SJCRH30 (cell line): Measurements from ENCODE around the gene PTPN14. TPM values are rescaled to one million over a fixed set of nuclear protein-coding genes. Genes with fewer than 3 reads are reported as not detected.

Source experiments
- DNase-seq, 2 experiments: peaks; one replicate each; pipeline ENCODE4 v3.0.0-alpha.2; 2015 to 2020
- H3K27ac ChIP-seq: fragments of 250-450 bp; sonication (Bioruptor Pico); 2 replicates; pipeline ENCODE4 v1.5.1; 2020; ENCODE audit warnings: mild to moderate bottlenecking, moderate library complexity
- H3K27me3 ChIP-seq: fragments of 250-450 bp; sonication (Bioruptor Pico); 2 replicates; pipeline ENCODE4 v1.5.1; 2020; ENCODE audit warnings: mild to moderate bottlenecking, moderate library complexity
- H3K36me3 ChIP-seq: fragments of 250-450 bp; sonication (Bioruptor Pico); 2 replicates; pipeline ENCODE4 v1.5.1; 2020; ENCODE audit warnings: mild to moderate bottlenecking, moderate library complexity
- H3K4me1 ChIP-seq: fragments of 250-450 bp; sonication (Bioruptor Pico); 2 replicates; pipeline ENCODE4 v1.5.1; 2020; ENCODE audit warnings: mild to moderate bottlenecking, moderate library complexity
- H3K4me3 ChIP-seq: fragments of 250-450 bp; sonication (Bioruptor Pico); 2 replicates; pipeline ENCODE4 v1.5.1; 2020; ENCODE audit warnings: mild to moderate bottlenecking, moderate library complexity
- H3K9me3 ChIP-seq: fragments of 250-450 bp; sonication (Bioruptor Pico); replicated peaks from 2 replicates; pipeline ENCODE4 v1.5.1; 2020; ENCODE audit warnings: mild to moderate bottlenecking, moderate library complexity
- total RNA-seq: library from RNA; depleted of rRNA; stranded (reverse); fragments of >200 nt; shearing (Covaris generic); gene quantifications from 2 replicates; pipeline ENCODE4 v1.2.3, GENCODE V29; 2014

PTPN14 gene
- total RNA-seq, 1 experiment from 2014 or later = 24.3 TPM

DNA sequence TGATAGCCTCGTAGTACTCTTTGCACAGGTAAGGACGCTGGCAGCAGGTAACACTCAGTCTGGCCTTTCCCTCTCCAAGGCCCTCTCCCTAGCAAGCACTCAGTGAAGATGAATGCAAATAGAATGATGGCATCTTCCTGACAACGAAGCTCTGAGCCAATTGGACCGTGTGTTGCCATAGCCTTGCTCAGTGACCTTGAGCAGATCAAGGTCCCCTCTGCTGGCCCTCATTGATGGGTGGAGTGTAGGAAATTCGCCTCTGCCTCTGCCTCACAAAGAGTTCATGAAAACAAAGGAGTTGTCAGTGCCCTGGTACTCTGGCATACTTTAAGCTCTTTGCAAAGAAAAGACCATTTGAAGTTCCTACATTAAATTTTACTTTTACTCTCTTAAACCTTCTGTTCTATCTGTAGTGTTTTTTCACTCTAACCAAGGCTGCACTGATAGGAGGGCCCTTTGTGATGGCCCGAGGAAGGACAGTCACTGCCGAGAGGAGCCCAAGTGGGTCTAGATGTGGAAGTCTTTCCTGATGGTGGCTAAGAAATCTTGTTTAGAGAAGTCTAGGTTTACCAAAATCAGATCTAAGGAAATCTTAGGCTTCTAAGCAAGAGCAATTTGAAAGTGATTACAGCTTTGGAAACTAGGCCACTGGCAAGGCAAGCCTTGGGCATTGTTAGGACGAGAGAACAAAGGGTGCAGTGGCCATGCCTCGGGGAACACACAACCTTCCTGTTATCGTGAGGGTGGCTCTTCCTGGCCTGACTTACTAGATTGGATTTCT, 232.3 kb downstream of the PTPN14 start:
- H3K27ac ChIP-seq = peak overlapping the region; percentile 56
- peaks cover 2% of the 10 kb centered on the region; the same call in 1 of the 2 replicates for H3K36me3 ChIP-seq
- H3K4me1 ChIP-seq = peaks cover 28% of the 10 kb centered on the region
- DNase-seq = no peak
- no peak overlapping the region for H3K4me3 ChIP-seq
- H3K27me3 ChIP-seq = no peaks in the 10 kb centered on the region
- no peaks in the 10 kb centered on the region for H3K9me3 ChIP-seq

DNA sequence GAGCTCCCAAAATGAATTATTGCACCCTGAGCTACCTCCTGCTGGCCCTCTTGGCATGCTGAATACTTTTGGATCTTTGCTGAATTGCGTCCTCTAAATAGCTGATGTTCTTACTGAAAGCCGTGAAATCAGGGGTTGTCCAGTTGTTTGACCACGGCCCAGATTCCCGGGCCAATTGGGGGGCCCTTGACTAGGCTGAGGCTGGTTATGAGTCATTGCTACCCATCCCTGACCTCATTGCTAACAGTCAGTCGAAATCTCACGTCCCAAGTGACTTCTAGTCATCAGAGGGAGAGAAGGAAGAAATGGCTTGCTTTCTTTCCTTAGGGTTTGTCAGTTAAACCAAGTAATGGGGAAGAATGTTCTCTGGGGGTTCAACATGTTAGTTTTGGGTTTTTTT, 233.0 kb downstream of the PTPN14 start:
- H3K27ac ChIP-seq = peak overlapping the region; percentile 56
- H3K9me3 ChIP-seq = no peaks in the 10 kb centered on the region
- DNase-seq = peak; percentile 76 to 78
- no peak overlapping the region for H3K4me3 ChIP-seq
- H3K36me3 ChIP-seq = peaks cover 2% of the 10 kb centered on the region; the same call in 1 of the 2 replicates
- no peaks in the 10 kb centered on the region for H3K27me3 ChIP-seq
- peaks cover 28% of the 10 kb centered on the region for H3K4me1 ChIP-seq

- Histone ChIP-seq H3K4me3 (no peak overlapping the region), H3K9me3 (no peaks in the 10 kb centered on the region), H3K27me3 (no peaks in the 10 kb centered on the region), H3K36me3 (peaks cover 2% of the 10 kb centered on the region; the same call in 1 of the 2 replicates), H3K27ac (peak overlapping the region; percentile 56), H3K4me1 (peaks cover 28% of the 10 kb centered on the region)
- DNase-seq = no peak
Observed at GRCh38 chr1:214317734-214318133, 233.7 kb downstream of the PTPN14 start.

GRCh38 chr1:214317300-214317699, 234.1 kb downstream of the PTPN14 start:
- H3K9me3 ChIP-seq = no peaks in the 10 kb centered on the region
- no peaks in the 10 kb centered on the region for H3K27me3 ChIP-seq
- no peak overlapping the region; the same call in 1 of the 2 replicates for H3K27ac ChIP-seq
- no peak overlapping the region for H3K4me3 ChIP-seq
- peaks cover 28% of the 10 kb centered on the region for H3K4me1 ChIP-seq
- no peak for DNase-seq
- peaks cover 2% of the 10 kb centered on the region; the same call in 1 of the 2 replicates for H3K36me3 ChIP-seq

GRCh38 chr1:214316593-214316992, 234.8 kb downstream of the PTPN14 start:
- no peaks in the 10 kb centered on the region for H3K9me3 ChIP-seq
- H3K4me3 ChIP-seq = no peak overlapping the region
- H3K36me3 ChIP-seq = peaks cover 2% of the 10 kb centered on the region; the same call in 1 of the 2 replicates
- H3K27me3 ChIP-seq = no peaks in the 10 kb centered on the region
- no peak for DNase-seq
- no peak overlapping the region for H3K27ac ChIP-seq
- peaks cover 28% of the 10 kb centered on the region for H3K4me1 ChIP-seq

DNA sequence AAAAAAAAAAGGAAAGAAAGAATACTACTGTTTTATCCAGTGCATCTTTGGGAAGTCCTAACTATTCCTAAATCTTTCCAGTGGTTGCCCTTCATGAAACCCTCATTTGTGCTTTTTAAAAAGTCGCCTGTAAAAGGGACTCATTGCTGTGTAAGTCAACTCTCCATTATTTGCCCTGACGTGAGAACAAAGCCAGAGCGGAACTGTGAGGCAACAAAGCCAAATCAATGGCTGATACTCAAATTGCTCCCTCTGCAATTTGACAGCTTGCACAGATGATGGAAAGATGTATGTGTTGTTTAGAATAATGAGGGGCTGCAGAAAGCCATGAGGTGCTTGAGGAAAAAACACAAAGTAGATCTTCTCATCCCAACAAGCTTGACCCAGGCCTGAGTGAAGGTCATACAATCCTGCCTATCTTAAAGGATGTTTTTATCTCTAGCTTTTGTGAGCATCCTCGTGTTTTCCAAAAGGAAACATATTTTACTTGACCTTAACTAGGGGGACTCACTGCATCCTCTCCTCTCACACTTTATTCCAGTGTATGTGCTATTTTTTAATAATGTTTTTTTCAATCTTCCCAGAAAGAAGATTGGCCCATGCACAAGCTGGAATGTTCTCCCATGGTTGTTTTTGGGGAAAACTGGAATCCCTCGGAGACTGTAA, 237.1 kb downstream of the PTPN14 start:
- no peak overlapping the region for H3K4me3 ChIP-seq
- H3K36me3 ChIP-seq = no peaks in the 10 kb centered on the region; the same call in 1 of the 2 replicates
- no peaks in the 10 kb centered on the region for H3K9me3 ChIP-seq
- H3K4me1 ChIP-seq = peaks cover 28% of the 10 kb centered on the region
- DNase-seq = no peak
- H3K27me3 ChIP-seq = no peaks in the 10 kb centered on the region
- H3K27ac ChIP-seq = no peak overlapping the region

GRCh38 chr1:214312530-214313051, 238.8 kb downstream of the PTPN14 start:
- no peaks in the 10 kb centered on the region for H3K27me3 ChIP-seq

GRCh38 chr1:214310777-214311690, 240.4 kb downstream of the PTPN14 start:
- DNase-seq = no peak
- Histone ChIP-seq H3K4me1 (no peaks in the 10 kb centered on the region), H3K4me3 (no peak overlapping the region), H3K27me3 (no peaks in the 10 kb centered on the region), H3K36me3 (no peaks in the 10 kb centered on the region; the same call in 1 of the 2 replicates), H3K9me3 (no peaks in the 10 kb centered on the region), H3K27ac (no peak overlapping the region)

More at GRCh38 chr1:214312530-214313051, 238.8 kb downstream of the PTPN14 start:
- H3K4me1 ChIP-seq = peaks cover 13% of the 10 kb centered on the region
- H3K27ac ChIP-seq = no peak overlapping the region
- H3K4me3 ChIP-seq = no peak overlapping the region
- no peak for DNase-seq
- no peaks in the 10 kb centered on the region; the same call in 1 of the 2 replicates for H3K36me3 ChIP-seq
- H3K9me3 ChIP-seq = no peaks in the 10 kb centered on the region

GRCh38 chr1:214310010-214310409, 241.4 kb downstream of the PTPN14 start:
- Histone ChIP-seq H3K4me1 (no peaks in the 10 kb centered on the region), H3K4me3 (no peak overlapping the region), H3K27me3 (no peaks in the 10 kb centered on the region), H3K9me3 (no peaks in the 10 kb centered on the region), H3K36me3 (no peaks in the 10 kb centered on the region), H3K27ac (no peak overlapping the region)
- DNase-seq = no peak

GRCh38 chr1:214306269-214306668, 245.1 kb downstream of the PTPN14 start:
- Histone ChIP-seq H3K4me3 (no peak overlapping the region), H3K9me3 (no peaks in the 10 kb centered on the region), H3K4me1 (no peaks in the 10 kb centered on the region), H3K27me3 (no peaks in the 10 kb centered on the region), H3K36me3 (no peaks in the 10 kb centered on the region), H3K27ac (no peak overlapping the region)
- DNase-seq = no peak

DNA sequence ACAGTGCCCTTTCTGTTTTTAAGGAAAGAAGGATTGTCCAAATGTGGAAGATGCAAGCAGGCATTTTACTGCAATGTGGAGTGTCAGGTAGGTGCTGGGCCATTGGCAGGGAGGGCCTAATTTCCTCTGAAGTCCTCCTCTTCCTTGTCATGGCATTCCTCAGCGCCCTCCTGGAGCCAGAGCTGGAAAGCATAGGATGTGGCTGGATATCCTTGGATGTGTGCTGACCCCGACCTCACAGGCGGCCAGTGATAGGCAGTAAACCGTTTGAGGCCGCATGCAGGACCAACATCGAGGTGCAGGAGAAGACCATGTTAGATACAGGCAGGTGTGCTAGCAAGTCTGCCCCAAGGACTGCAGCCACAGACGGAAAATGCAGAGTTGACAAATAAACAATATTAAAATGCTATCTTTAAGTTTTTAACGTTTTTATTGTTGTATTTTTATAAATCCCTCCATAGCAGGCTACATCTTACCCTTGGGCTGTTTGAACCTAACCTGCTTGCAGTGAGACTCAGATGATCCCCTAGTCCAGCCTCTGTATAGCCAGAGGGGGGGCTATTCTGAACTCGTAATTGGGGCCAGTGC, 246.1 kb downstream of the PTPN14 start:
- Histone ChIP-seq H3K9me3 (no peaks in the 10 kb centered on the region), H3K4me1 (no peaks in the 10 kb centered on the region), H3K27ac (no peak overlapping the region), H3K27me3 (no peaks in the 10 kb centered on the region), H3K36me3 (no peaks in the 10 kb centered on the region), H3K4me3 (no peak overlapping the region)
- DNase-seq = no peak

DNA sequence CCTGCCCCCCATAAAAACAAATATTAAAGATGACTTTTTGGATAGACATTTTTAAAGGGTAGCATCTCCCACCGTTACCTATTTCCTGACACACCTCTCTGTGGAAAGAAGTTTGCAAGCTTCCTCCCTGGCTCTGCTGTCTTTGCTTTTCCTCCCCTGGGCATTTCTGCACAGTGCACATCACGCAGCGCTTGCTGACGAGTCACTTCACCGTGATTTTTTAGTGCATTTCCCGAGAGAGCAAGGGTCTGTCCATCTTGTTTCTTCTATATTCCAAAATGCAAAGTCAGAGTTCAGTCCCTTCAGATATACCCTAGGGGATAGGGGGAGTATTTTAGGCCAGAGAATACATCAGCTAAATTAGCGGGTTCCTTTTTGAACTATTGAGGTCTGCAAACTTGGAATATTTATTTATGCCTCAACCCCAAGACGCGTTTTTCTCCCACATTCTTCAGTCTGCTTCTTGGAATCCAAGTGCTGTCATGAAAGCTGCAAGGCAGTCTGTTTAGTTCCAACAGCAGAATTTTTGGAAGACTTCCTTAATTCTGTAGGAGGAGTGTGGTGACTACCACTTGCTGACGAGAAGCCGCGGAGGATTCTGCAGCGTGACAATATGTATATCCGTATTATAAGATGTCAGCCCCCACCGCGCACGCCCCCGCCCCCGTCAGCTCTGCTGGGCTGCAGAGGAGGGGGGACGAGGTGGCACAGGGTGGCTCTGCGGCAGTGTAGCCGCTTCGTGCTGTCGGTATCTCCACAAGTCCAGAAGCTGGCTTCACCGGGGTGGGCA, 248.1 kb downstream of the PTPN14 start:
- H3K27me3 ChIP-seq = no peaks in the 10 kb centered on the region
- no peak overlapping the region for H3K4me3 ChIP-seq
- H3K36me3 ChIP-seq = peaks cover 3% of the 10 kb centered on the region; the same call in 1 of the 2 replicates
- no peak overlapping the region for H3K27ac ChIP-seq
- no peak for DNase-seq
- H3K4me1 ChIP-seq = no peaks in the 10 kb centered on the region
- no peaks in the 10 kb centered on the region for H3K9me3 ChIP-seq

GRCh38 chr1:214301526-214301925, 249.9 kb downstream of the PTPN14 start:
- Histone ChIP-seq H3K4me3 (no peak overlapping the region), H3K9me3 (0 out of 2 replicates have a peak, but pooled peaks cover 4% of the 10 kb centered on the region), H3K27me3 (no peaks in the 10 kb centered on the region), H3K27ac (no peak overlapping the region), H3K4me1 (no peaks in the 10 kb centered on the region), H3K36me3 (peaks cover 7% of the 10 kb centered on the region; the same call in 1 of the 2 replicates)
- DNase-seq = no peak
